HL-60 (cell line): Measurements from ENCODE around the gene DNASE1L1.

Source experiments
- CTCF ChIP-seq: IDR thresholded peaks from one replicate; pipeline ENCODE4 v1.5.1; 2011; ENCODE audit warnings: low read length, control low read depth, inconsistent platforms; ENCODE audit not compliant: insufficient read depth
- GABPA ChIP-seq: IDR thresholded peaks from 2 replicates; pipeline ENCODE4 v1.6.1; 2012; ENCODE audit warnings: low read depth
- POLR2AphosphoS5 ChIP-seq: IDR thresholded peaks from 2 replicates; pipeline ENCODE4 v1.6.1; 2012; ENCODE audit warnings: low read depth
- REST ChIP-seq: IDR thresholded peaks from 2 replicates; pipeline ENCODE4 v1.6.1; 2012; ENCODE audit warnings: low read depth; ENCODE audit not compliant: insufficient replicate concordance

DNA sequence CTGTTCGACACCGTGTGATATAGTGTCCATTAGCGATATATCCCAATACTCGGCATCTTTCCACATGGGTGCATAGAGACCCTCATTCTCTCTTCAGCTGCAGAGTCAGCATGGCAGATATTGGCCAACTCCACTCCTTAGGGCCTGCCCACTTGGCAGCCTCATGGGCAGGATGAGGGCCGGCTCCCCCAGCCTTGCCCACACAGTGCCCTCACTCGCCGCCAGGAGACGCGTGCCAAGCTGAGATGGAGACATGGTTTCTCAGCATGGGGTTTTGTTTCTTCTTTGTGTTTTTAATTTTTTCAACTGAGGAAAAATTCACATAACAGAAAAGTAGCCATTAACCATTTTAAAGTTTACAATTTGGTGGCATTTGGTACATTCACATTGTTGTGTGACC lies 43.8 kb upstream of the DNASE1L1 start:
- TF ChIP-seq CTCF = no peak
- no peak for TF ChIP-seq POLR2AphosphoS5
- no peak for TF ChIP-seq GABPA
- TF ChIP-seq REST = no peak
